Right kidney (tissue), 1 donor: ENCODE data around the gene IFI27L1.

Source experiments
- DNase-seq: peaks from one replicate; pipeline ENCODE4 v3.0.0-alpha.2; 2016

IFI27L1 gene

GRCh38 chr14:94132285-94132887 is 51.3 kb downstream of the IFI27L1 start:
- DNase-seq = no peak

GRCh38 chr14:94135476-94135875 is 54.4 kb downstream of the IFI27L1 start:
- no peak for DNase-seq

- peak; percentile 52 for DNase-seq
Measured at GRCh38 chr14:94136575-94137331, 55.6 kb downstream of the IFI27L1 start.

GRCh38 chr14:94138251-94138650 is 57.1 kb downstream of the IFI27L1 start:
- no peak for DNase-seq

DNA sequence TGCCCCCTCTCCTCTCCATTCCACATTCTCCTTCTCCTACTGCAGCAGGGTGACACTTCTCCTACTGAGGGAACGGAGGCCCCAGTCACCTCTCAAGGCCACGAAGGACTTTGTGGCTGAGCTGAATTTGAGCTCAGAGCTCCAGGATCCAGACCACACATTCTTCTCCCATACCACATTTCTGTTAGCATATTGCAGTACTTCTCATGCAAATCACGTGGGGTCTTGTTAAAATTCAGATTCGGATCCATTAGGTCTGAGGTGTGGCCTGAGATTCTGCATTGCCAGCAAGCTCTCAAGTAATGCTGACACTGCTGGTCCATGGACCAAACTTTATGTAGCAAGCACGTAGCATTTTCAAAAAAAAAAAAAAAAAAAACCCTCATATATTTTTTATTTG is 57.9 kb downstream of the IFI27L1 start:
- no peak for DNase-seq

- DNase-seq = no peak
Measured at GRCh38 chr14:94139421-94139820, 58.3 kb downstream of the IFI27L1 start.

DNA sequence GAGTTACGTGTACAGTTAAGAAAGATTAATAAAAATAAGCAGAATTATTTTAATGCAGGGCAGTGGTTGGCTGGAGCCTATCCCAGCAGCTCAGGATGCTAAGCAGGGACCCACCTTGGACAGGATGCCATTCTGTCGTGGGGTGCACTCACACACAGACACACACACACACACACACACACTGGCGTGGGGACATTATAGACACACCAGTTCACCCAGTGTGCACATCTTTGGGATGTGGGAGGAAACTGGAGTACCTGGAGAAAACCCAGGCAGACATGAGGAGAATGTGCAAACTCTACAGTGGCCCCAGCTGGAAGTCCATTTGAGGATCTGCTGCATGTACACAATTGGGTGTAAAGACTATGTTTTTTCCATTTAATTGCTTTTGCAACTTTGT is 61.1 kb downstream of the IFI27L1 start:
- DNase-seq = no peak

DNA sequence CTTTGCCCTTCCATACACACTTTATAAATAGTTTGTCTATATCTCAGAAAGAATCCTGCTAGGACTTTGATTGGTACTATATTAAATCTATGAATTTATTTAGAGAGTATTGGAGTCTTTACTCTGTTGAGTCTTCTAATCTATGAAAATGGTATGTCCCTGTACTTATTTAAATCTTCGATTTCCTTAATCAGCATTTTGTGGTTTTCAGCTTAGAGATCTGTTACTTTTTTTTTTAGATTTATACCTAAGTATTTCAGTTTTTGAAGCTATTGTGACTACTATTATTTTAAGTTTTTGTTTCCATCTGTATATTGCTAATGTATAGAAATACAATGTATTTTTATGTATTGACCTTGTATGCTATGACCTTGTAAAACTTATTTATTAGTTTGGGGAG is 61.7 kb downstream of the IFI27L1 start:
- no peak for DNase-seq

GRCh38 chr14:94143239-94143638 is 62.1 kb downstream of the IFI27L1 start:
- no peak for DNase-seq

- DNase-seq = no peak
Measured at GRCh38 chr14:94143711-94144110, 62.6 kb downstream of the IFI27L1 start.

DNA sequence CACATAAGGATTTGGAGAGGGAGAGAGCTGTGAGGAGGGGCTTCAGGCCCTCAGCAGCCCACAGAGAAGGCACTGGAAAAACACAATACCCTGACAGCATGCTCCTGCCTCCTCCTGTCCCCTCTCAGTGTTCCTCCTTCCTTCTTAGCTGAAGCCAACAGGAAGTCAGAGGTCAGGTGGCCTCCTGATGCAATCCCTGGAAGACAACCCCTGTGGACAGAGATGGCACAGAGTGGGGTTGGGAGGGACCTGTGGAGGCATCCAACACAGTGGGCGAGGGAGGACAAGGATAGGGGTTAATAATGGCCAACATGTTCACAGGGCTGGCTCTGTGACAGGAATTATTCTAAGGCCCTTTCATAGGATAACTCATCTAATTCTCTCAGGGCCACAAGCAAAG is 63.7 kb downstream of the IFI27L1 start:
- no peak for DNase-seq

GRCh38 chr14:94145902-94146527 is 64.9 kb downstream of the IFI27L1 start:
- no peak for DNase-seq
